ENCODE data around the gene CACNA1C. TPM values are rescaled to one million over a fixed set of nuclear protein-coding genes. Genes with fewer than 3 reads are reported as not detected.

The CACNA1C gene
- total RNA-seq, 1 donor: 16.6 TPM

DNA sequence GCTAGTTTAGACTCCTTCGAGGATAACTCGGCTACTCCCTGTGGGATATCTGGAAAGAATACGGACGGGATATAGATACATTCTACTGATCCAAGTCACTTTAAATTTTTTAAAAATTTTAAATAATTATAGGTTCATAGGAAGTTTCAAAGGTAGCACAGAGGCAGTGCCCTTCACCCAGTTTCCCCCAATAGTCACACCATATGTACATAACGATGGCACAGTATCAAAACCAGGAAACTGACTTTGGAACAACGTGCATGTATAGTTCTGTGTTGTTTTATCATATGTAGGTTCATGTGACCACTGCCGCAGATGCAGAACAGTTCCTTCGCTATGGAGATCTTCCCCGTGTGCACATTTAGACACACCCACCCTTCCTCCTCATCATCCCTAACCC lies 352.3 kb downstream of the CACNA1C start:
- DNase-seq (ENCODE audit: low read depth): no peak
- H3K4me3 ChIP-seq (ENCODE audit: low read depth, low read length): no peak overlapping the region
- TF ChIP-seq, protein P1, sequence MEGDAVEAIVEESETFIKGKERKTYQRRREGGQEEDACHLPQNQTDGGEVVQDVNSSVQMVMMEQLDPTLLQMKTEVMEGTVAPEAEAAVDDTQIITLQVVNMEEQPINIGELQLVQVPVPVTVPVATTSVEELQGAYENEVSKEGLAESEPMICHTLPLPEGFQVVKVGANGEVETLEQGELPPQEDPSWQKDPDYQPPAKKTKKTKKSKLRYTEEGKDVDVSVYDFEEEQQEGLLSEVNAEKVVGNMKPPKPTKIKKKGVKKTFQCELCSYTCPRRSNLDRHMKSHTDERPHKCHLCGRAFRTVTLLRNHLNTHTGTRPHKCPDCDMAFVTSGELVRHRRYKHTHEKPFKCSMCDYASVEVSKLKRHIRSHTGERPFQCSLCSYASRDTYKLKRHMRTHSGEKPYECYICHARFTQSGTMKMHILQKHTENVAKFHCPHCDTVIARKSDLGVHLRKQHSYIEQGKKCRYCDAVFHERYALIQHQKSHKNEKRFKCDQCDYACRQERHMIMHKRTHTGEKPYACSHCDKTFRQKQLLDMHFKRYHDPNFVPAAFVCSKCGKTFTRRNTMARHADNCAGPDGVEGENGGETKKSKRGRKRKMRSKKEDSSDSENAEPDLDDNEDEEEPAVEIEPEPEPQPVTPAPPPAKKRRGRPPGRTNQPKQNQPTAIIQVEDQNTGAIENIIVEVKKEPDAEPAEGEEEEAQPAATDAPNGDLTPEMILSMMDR (IDR thresholded peaks at IDR 0.05; ENCODE audit: insufficient read depth, low read length): no peak

- DNase-seq (ENCODE audit: low read depth): no peak
- TF ChIP-seq, protein P1 (IDR thresholded peaks at IDR 0.05; ENCODE audit: insufficient read depth, low read length): no peak
Observed at GRCh38 chr12:2406903-2407302, 354.1 kb downstream of the CACNA1C start.

DNA sequence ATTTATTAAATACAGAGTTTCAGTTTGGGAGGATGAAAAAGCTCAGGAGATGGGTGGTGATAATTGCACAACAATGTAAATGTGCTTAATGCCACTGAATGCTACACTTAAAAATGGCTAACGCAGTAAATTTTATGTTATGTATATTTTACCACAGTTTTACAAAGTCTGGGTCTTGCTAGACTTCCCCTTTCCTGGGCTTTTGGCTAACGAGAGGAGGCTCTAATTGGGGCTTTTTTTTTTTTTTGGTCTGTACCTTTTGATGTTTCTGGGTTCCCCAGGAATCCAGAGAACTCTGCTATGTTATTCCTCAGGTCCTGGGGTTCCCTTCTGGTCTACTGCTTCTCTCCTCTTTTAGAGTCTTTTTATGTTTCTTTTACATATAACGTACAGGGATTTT lies 355.5 kb downstream of the CACNA1C start:
- TF ChIP-seq, protein P1 (IDR thresholded peaks at IDR 0.05; ENCODE audit: insufficient read depth, low read length): no peak
- no peak for DNase-seq (ENCODE audit: low read depth)
- no peak overlapping the region for H3K4me3 ChIP-seq (ENCODE audit: low read depth, low read length)

More at GRCh38 chr12:2406903-2407302, 354.1 kb downstream of the CACNA1C start:
- H3K4me3 ChIP-seq (ENCODE audit: low read depth, low read length): no peak overlapping the region

GRCh38 chr12:2409656-2410265 lies 357.0 kb downstream of the CACNA1C start:
- DNase-seq (ENCODE audit: low read depth): no peak
- TF ChIP-seq, protein P1 (IDR thresholded peaks at IDR 0.05; ENCODE audit: insufficient read depth, low read length): no peak
- H3K4me3 ChIP-seq (ENCODE audit: low read depth, low read length): no peak overlapping the region

GRCh38 chr12:2410496-2410895 lies 357.7 kb downstream of the CACNA1C start:
- no peak for DNase-seq (ENCODE audit: low read depth)
- no peak overlapping the region for H3K4me3 ChIP-seq (ENCODE audit: low read depth, low read length)
- TF ChIP-seq, protein P1 (IDR thresholded peaks at IDR 0.05; ENCODE audit: insufficient read depth, low read length): no peak

DNA sequence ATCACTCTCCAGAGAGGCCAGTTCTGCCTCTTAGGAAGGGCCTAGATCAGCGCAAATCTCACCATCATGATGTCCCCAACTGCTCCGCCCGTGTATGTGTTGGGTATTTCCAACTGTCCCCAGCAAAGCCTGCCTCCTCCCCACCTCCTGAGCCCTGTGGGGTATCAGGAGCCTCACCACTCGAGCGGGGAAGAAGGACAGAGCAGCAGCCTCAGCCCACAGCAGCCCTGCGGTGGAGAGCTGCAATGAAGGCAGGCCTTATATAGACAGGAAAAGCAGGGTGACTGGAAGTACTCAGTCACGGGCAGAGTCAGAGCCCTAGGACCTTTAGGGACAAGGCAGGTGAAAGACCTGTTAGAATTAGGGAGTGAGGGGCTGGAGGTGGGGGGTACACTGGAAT lies 358.2 kb downstream of the CACNA1C start:
- TF ChIP-seq, protein P1 (IDR thresholded peaks at IDR 0.05; ENCODE audit: insufficient read depth, low read length): no peak

More for the DNA sequence above, 358.2 kb downstream of the CACNA1C start:
- no peak overlapping the region for H3K4me3 ChIP-seq (ENCODE audit: low read depth, low read length)
- no peak for DNase-seq (ENCODE audit: low read depth)

Data from fibroblast of the aortic adventitia (primary cell).